Naive B cell (primary cell): ENCODE measurements around the gene MICAL3. TPM values are rescaled to one million over a fixed set of nuclear protein-coding genes. Genes with fewer than 3 reads are reported as not detected.
"Not testable (repeated sequence)": the region's sequence is repeated elsewhere in the genome, so short reads cannot be mapped to it uniquely, and the experiment has no call there.

Source experiments
- ATAC-seq, 2 donors: fragments of 150-1000 bp; cut with Tn5 transposase; 2 replicates each; pipeline ENCODE4 v1.10.0; 2021; ENCODE audit warnings: low read depth in 2 of 2, mild to moderate bottlenecking in 2 of 2, moderate library complexity in 2 of 2
- DNase-seq: peaks from one replicate; pipeline ENCODE4 v3.0.0; 2022
- H3K27ac Mint-ChIP-seq, 6 donors: one replicate each; pipeline ENCODE4 v1.8.0; 2020 to 2022; ENCODE audit warnings: mild to moderate bottlenecking in 6 of 6, mixed read lengths in 6 of 6, moderate library complexity in 5 of 6, inconsistent platforms in 2 of 6
- H3K27me3 Mint-ChIP-seq, 3 donors: one replicate each; pipeline ENCODE4 v1.8.0; 2021 to 2022; ENCODE audit warnings: mixed read lengths in 3 of 3, mild to moderate bottlenecking in 1 of 3
- H3K36me3 Mint-ChIP-seq, 2 donors: one replicate each; pipeline ENCODE4 v1.8.0; 2020 to 2022; ENCODE audit warnings: mixed read lengths in 2 of 2, inconsistent platforms in 1 of 2, mild to moderate bottlenecking in 1 of 2
- H3K4me1 Mint-ChIP-seq, 3 donors: one replicate each; pipeline ENCODE4 v1.8.0; 2020 to 2022; ENCODE audit warnings: mixed read lengths in 3 of 3, inconsistent platforms in 1 of 3, mild to moderate bottlenecking in 1 of 3, moderate library complexity in 1 of 3
- H3K4me3 Mint-ChIP-seq, 8 donors: one replicate each; pipeline ENCODE4 v1.8.0; 2020 to 2022; ENCODE audit warnings: mild to moderate bottlenecking in 8 of 8, mixed read lengths in 8 of 8, moderate library complexity in 8 of 8, inconsistent platforms in 2 of 8
- H3K9me3 Mint-ChIP-seq, 7 donors: one replicate each; pipeline ENCODE4 v1.8.0; 2020 to 2022; ENCODE audit warnings: mixed read lengths in 7 of 7, mild to moderate bottlenecking in 5 of 7, inconsistent platforms in 2 of 7, moderate library complexity in 1 of 7
- polyA plus RNA-seq, 6 donors: library from polyadenylated mRNA; unstranded; fragments of 300-500 nt; fragmentation: Illumina TruSeq; gene quantifications; one replicate each; pipeline ENCODE4 v1.2.3, GENCODE V29; 2021; ENCODE audit warnings: low read depth in 6 of 6

The MICAL3 gene
- polyA plus RNA-seq, 6 donors from 2014 or later, result 10.9 to 28.0 (median 15.6) TPM

DNA sequence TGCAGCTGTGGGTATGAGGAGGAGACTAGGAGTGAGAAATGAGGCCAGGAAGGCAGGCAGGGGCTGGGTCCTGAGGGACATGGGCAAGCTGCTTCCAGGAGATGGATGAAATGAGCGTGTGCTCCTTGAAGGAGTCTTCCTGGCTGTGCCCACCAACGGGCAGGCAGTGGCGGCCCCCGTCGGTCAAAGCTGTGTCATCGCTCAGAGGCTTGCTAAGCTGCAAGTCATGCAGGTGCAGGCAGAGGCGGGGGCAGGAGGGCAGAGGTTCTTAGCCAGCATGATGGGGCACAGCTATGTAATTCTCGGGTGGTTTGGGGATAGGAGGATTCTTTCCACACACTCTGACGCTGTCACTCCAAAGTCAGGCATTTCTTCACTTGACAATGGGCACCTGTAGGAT, 40.9 kb upstream of the MICAL3 start:
- Mint-ChIP-seq H3K27me3 (no peaks in the 10 kb centered on the region), H3K27ac (peak overlapping the region; percentile 40 to 91 (median 69)), H3K4me1 (peaks cover 49 to 67% (median 52%) of the 10 kb centered on the region in 3 donors)

DNA sequence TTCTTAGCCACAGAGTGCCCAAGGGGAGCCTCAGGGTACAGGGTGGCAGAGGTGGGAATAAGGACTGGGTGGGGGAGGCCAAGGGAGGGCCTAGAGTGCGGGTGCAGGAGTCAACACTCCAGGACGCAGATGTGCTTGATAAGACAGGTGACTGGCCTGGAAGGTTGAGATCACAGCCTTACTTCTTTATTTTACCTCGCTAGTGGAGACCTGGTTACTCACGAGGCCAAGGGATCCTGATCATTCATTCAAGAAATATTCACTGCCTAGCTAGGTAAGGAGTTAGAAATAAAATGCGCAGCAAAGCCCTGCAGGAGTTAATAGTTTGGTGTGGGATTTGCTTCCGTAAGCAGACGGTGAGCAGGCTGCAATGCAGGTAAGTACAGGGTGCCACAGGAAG, 40.3 kb upstream of the MICAL3 start:
- Mint-ChIP-seq H3K9me3 (no peaks in the 10 kb centered on the region), H3K4me3 (peak overlapping the region in 2 of 8 donors; percentile 68 to 70), H3K27ac (peak overlapping the region in 3 of 6 donors; percentile 40 to 73 (median 57)), H3K4me1 (peaks cover 49 to 61% (median 52%) of the 10 kb centered on the region in 3 donors), H3K27me3 (no peaks in the 10 kb centered on the region), H3K36me3 (no peaks in the 10 kb centered on the region)
- DNase-seq, result no peak
- ATAC-seq, result no peak

More for the DNA sequence above, 40.9 kb upstream of the MICAL3 start:
- Mint-ChIP-seq H3K4me3 (peak overlapping the region in 6 of 8 donors; percentile 38 to 85 (median 69)), H3K9me3 (no peaks in the 10 kb centered on the region), H3K36me3 (no peaks in the 10 kb centered on the region)
- ATAC-seq (no peak), DNase-seq (no peak)

DNA sequence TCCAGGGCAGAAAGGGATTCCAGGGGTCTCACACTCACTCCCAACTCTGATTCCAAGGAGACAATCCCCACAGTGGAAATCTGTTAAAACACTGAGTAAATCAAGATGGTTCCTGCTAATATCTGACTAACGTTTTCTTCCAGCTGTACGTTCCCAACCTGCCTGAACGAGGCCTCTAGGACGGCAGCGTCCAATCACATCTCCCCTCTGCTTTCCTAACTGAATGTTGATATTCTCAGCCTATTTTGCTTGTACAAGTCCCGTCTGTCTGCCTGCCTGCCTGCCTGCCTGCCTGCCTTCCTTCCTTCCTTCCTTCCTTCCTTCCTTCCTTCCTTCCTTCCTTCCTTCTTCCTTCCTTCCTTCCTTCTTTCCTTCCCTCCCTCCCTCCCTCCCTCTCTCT, 39.4 kb upstream of the MICAL3 start:
- not testable (repeated sequence) for H3K9me3 Mint-ChIP-seq

DNA sequence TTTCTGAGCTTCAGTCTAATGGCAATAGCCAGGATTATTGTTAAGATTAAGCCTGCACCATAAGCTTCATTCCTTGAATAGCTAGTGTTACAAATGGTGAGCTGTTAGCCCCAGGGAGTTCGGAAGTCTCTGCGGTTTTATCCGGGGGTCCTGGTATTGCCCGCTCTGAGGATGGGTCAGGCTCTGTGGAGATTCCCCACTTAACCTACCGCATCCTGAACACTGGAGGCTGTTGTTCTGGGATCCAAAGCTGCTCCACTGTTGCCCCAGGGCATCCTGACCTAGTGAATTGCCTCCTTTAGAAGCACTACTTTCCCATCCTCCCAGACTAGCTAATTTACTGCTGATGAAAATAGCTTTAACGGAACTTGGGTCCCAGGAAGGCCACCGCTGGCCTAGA, 38.9 kb upstream of the MICAL3 start:
- H3K4me1 Mint-ChIP-seq, result peaks cover 51 to 54% (median 54%) of the 10 kb centered on the region in 3 donors
- H3K36me3 Mint-ChIP-seq, result no peaks in the 10 kb centered on the region
- ATAC-seq (no peak), DNase-seq (no peak)
- no peaks in the 10 kb centered on the region for H3K27me3 Mint-ChIP-seq
- H3K9me3 Mint-ChIP-seq, result no peaks in the 10 kb centered on the region
- H3K4me3 Mint-ChIP-seq, result no peak overlapping the region
- peak overlapping the region in 3 of 6 donors; percentile 12 to 90 (median 32) for H3K27ac Mint-ChIP-seq

More for the DNA sequence above, 39.4 kb upstream of the MICAL3 start:
- not testable (repeated sequence) for H3K4me3 Mint-ChIP-seq, DNase-seq, ATAC-seq, H3K27me3 Mint-ChIP-seq, H3K36me3 Mint-ChIP-seq
- Mint-ChIP-seq H3K4me1 (peaks cover 51 to 56% (median 54%) of the 10 kb centered on the region in 3 donors), H3K27ac (peak overlapping the region in 3 of 6 donors; percentile 12 to 90 (median 32))

DNA sequence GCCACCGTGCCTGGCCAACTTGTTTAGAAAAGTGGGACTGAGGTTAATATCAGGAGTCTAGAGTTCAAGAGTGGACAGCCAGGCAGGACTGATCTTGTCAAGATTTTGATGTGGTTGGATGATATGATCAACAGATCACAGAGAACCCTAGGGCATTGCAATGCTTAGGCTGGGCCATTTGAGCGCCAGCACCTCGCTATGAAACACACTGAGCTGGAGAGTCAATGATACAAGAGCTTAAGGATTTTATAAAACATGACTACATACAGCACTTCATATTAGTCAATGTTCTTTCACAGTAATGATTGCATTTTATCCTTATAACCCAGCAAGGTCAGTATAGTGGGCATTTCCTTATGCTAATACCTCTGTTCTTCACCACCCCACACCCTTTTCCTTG, 38.1 kb upstream of the MICAL3 start:
- peaks cover 52 to 54% (median 54%) of the 10 kb centered on the region in 3 donors for H3K4me1 Mint-ChIP-seq
- ATAC-seq, result no peak
- H3K4me3 Mint-ChIP-seq, result no peak overlapping the region

DNA sequence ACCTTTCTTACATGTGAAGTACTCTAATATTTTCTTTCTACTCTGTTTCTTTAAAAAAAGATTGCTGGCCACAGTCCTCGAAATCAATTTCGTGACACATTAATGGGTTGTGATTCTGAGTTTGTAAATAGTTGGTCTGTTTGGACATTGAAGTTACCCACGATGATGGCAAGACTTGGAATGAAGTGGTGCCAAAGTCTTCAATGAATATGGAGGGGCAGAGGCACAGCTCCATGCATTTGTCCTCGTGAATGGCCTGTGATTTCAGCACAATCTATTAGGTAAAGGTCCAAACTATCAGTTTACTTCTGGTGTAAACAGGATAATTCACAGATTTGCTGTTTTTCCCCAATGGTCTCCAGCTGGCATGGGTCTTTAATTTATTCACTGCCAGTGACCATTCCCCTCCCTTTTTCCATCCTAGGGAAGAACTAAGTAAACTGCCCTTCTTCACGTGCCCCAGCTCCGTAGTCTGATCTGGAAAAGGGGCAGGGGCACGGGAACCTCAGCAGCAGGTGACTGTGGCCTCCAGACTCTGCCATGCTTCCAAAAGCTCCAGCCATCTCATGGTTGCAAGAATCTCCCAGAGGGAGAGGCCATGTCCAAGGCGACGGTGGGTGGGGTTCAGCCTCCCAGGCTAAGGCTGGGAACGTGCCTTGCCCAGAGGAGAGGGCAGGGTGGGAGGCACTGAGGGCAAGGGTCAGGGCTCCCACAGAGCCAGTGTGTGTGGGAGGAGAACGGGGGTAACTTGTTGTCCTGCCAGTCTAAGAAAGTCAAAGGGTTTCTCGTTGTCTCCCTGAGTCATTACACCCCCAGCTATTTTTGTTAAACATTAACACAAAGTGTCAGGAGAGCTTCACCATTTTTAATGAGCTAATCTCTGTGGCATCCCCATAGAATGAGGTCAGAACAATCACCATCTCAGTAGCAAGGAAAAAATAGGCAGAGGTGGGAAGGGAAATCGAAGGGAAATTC, 36.6 kb upstream of the MICAL3 start:
- peaks cover 53 to 55% (median 54%) of the 10 kb centered on the region in 3 donors for H3K4me1 Mint-ChIP-seq
- no peak overlapping the region for H3K4me3 Mint-ChIP-seq

More for the DNA sequence above, 38.1 kb upstream of the MICAL3 start:
- Mint-ChIP-seq H3K9me3 (no peaks in the 10 kb centered on the region), H3K27ac (no peak overlapping the region), H3K36me3 (no peaks in the 10 kb centered on the region), H3K27me3 (no peaks in the 10 kb centered on the region)
- no peak for DNase-seq

DNA sequence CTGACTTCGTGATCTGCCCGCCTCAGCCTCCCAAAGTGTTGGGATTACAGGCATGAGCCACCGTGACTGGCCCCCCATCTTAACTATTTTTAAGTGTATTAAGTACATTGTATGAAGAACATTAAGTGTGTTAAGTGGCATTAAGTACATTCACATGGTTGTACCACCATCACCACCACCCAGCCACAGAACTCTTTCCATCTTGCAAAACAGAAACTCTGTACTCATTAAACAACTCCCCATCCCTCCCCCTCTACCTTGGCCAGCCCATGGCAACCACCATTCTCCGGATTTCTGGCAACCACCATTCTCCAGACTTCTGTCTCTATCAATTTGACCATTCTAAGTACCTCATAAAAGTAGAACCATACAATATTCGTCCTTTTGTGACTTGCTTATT, 35.6 kb upstream of the MICAL3 start:
- Mint-ChIP-seq H3K27ac (peak overlapping the region in 5 of 6 donors; percentile 42 to 96 (median 78)), H3K36me3 (no peaks in the 10 kb centered on the region), H3K9me3 (no peaks in the 10 kb centered on the region), H3K27me3 (no peaks in the 10 kb centered on the region), H3K4me1 (peaks cover 51 to 54% (median 51%) of the 10 kb centered on the region in 3 donors), H3K4me3 (no peak overlapping the region)
- DNase-seq, result no peak
- no peak for ATAC-seq

More for the DNA sequence above, 36.6 kb upstream of the MICAL3 start:
- no peaks in the 10 kb centered on the region for H3K9me3 Mint-ChIP-seq
- H3K27me3 Mint-ChIP-seq, result no peaks in the 10 kb centered on the region
- ATAC-seq (no peak), DNase-seq (no peak)
- peak overlapping the region in 1 of 6 donors; percentile 54 for H3K27ac Mint-ChIP-seq
- H3K36me3 Mint-ChIP-seq, result no peaks in the 10 kb centered on the region

DNA sequence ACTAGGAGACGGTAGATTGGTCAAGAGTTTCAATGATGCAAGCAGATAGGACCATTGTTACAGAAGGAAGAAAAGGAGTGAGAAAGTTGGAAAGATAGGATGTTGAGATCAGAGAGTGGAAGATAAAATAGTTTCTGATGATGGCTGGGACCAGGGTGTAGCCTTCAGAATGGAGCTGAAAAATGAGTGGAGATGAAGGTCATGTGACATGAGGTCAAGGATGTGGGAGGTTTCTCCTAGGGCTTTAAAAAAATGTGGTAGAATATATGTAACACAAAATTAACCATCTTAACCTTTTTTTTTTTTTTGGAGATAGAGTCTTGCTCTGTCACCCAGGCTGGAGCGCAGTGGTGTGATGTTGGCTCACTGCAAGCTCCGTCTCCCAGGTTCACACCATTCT, 35.1 kb upstream of the MICAL3 start:
- no peak for DNase-seq
- no peaks in the 10 kb centered on the region for H3K27me3 Mint-ChIP-seq
- H3K4me1 Mint-ChIP-seq, result peaks cover 46 to 50% (median 46%) of the 10 kb centered on the region in 3 donors
- no peaks in the 10 kb centered on the region for H3K9me3 Mint-ChIP-seq
- H3K36me3 Mint-ChIP-seq, result no peaks in the 10 kb centered on the region
- peak overlapping the region in 1 of 8 donors; percentile 7 for H3K4me3 Mint-ChIP-seq
- H3K27ac Mint-ChIP-seq, result peak overlapping the region; percentile 7 to 100 (median 81)
- ATAC-seq, result no peak

DNA sequence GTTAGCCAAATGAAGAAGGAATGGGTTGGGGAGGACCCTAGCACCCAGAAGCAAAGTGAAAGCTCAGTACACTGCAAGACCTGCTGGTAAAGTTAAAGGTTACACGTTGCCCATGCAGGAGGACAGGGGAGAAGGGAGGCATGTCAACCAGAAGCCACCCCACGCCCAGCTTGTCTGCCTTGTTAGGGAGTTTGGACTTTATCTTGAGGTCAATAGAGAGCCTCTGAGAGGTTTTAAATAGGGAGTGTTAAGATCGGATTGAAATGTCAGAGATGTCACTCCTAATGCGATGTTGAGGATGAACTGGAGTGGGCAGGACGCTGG, 34.7 kb upstream of the MICAL3 start:
- Mint-ChIP-seq H3K27ac (peak overlapping the region; percentile 7 to 100 (median 90)), H3K4me3 (no peak overlapping the region), H3K4me1 (peaks cover 42 to 50% (median 43%) of the 10 kb centered on the region in 3 donors), H3K36me3 (no peaks in the 10 kb centered on the region), H3K9me3 (no peaks in the 10 kb centered on the region), H3K27me3 (no peaks in the 10 kb centered on the region)
- DNase-seq (no peak), ATAC-seq (no peak)

DNA sequence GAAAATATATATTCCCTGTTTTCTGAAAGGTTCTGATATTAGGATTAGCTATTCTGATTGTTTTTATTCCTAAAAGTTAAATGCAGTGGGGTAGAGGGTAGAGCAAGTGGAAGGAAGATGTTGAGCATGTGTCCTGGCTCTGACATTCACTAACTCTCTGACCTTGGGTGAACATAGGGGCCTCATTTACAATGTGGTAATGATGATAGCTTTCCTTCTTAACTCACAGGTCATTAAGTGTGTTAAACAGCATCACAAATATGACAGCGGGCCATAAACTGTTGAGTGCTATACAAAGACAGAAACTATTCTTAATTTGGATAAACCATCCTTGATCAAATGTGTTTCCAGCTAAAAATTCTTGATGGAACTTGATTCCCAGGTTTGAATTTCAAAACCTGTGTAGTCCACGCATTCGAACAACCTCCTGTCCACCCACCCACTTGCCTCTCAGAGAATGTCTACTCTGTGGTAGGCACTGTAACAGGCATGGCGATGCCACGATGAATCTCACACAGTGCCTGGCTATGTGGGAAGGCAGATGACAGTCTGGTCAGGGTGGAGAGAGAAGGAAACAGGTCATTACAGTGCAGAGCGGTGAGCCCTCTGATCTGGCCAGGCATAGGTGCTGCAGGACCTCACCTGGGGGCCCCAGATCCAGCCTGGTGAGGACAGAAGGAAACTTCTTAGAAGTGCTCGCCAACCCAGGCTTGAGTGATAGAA, 34.2 kb upstream of the MICAL3 start:
- ATAC-seq, result no peak
- peak overlapping the region; percentile 96 to 100 (median 99) for H3K27ac Mint-ChIP-seq
- no peaks in the 10 kb centered on the region for H3K27me3 Mint-ChIP-seq
- H3K4me3 Mint-ChIP-seq, result peak overlapping the region in 1 of 8 donors; percentile 36
- no peaks in the 10 kb centered on the region for H3K36me3 Mint-ChIP-seq
- H3K9me3 Mint-ChIP-seq, result no peaks in the 10 kb centered on the region
- no peak for DNase-seq
- H3K4me1 Mint-ChIP-seq, result peaks cover 42 to 49% (median 43%) of the 10 kb centered on the region in 3 donors

DNA sequence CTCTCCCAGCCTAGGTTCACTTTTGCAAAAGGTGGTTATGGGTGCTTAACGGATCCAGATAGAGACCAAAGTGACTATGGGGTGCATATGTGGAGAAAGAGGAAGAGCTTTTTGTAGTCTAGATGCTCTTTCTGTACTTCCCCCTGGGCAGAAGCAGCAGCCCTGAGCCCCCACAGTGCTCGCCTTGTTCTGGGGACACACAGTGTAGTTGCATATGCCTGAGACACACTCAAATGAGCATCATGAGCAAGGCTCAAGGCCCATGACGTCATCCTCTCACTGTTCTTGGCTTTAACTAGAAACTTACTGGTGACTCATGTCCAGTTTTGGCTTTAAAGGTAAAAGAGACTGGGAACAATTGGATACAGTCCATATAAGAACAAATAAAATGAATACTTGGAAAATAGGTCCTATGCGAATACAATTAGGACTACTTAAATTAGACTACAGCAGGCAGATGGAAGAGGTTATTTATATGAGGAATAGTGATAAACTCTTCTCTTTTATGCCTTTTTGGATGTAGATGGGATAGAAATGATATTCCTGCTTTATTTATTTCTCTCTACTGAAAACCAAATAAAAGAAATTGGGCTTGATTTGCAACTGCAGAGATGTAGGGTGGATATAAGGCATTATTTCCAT, 33.3 kb upstream of the MICAL3 start:
- peaks cover 39 to 49% (median 43%) of the 10 kb centered on the region in 3 donors for H3K4me1 Mint-ChIP-seq
- DNase-seq, result peak; percentile 83
- H3K9me3 Mint-ChIP-seq, result no peaks in the 10 kb centered on the region
- H3K36me3 Mint-ChIP-seq, result no peaks in the 10 kb centered on the region
- no peaks in the 10 kb centered on the region for H3K27me3 Mint-ChIP-seq
- ATAC-seq, result peak; percentile 90 to 94
- peak overlapping the region; percentile 67 to 91 (median 81) for H3K4me3 Mint-ChIP-seq
- H3K27ac Mint-ChIP-seq, result peak overlapping the region; percentile 96 to 100 (median 99)

DNA sequence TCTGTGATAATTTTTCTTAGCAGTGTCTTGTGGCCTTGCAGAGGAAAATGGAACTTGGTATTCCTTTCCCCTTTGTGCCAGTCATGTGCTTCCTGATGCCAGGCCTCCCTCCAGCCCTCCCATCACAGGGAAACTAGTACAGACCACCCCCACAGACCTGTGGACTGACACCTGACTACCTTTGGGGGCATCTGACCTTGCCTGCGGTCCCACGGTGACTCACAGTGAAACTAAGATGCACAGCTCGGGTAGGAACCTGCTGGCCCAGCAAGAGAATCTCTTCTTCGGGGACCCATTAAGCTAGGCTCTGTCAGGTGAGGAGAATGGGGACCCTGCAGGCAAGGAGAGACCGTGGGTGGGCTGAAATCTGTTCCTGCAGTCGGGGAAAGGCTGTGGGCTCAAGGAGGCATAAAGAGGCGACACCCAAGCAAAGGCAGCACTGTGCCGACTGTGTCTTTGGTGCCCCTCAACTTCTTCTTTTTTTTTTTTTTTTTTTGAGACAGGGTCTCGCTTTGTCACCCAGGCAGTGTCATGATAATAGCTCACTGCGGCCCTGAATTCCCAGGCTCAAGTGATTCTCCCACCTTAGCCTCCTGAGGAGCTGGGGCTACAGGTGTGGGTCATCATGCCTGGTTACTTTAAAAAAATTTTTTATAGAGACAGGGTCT, 32.6 kb upstream of the MICAL3 start:
- peak overlapping the region; percentile 67 to 91 (median 80) for H3K4me3 Mint-ChIP-seq
- H3K9me3 Mint-ChIP-seq, result no peaks in the 10 kb centered on the region
- H3K4me1 Mint-ChIP-seq, result peaks cover 39 to 49% (median 43%) of the 10 kb centered on the region in 3 donors
- H3K36me3 Mint-ChIP-seq, result no peaks in the 10 kb centered on the region
- H3K27ac Mint-ChIP-seq, result peak overlapping the region; percentile 96 to 100 (median 99)
- H3K27me3 Mint-ChIP-seq, result no peaks in the 10 kb centered on the region
- ATAC-seq (peak; percentile 38 to 58), DNase-seq (peak; percentile 74)
